Colonic mucosa (tissue), 4 donors: ENCODE measurements around the gene RNASE13. TPM values are rescaled to one million over a fixed set of nuclear protein-coding genes. Genes with fewer than 3 reads are reported as not detected.

Experiments used
- DNase-seq: peaks from one replicate; pipeline ENCODE4 v3.0.0-alpha.2; 2020
- H3K27ac ChIP-seq: fragments of 200-600 bp; one replicate; pipeline ENCODE4 v1.8.0; 2021
- H3K27me3 ChIP-seq: fragments of 200-600 bp; one replicate; pipeline ENCODE4 v1.8.0; 2021
- H3K36me3 ChIP-seq: fragments of 200-600 bp; one replicate; pipeline ENCODE4 v1.8.0; 2021
- H3K4me1 ChIP-seq: fragments of 200-600 bp; one replicate; pipeline ENCODE4 v1.8.0; 2021; ENCODE audit warnings: mild to moderate bottlenecking
- H3K4me3 ChIP-seq: fragments of 200-600 bp; one replicate; pipeline ENCODE4 v1.8.0; 2021
- H3K9ac ChIP-seq, 2 donors: one replicate each; pipeline ENCODE4 v1.7.0; 2013; ENCODE audit warnings: control low read depth in 2 of 2, low read depth in 2 of 2, low read length in 2 of 2
- H3K9me3 ChIP-seq: fragments of 200-600 bp; one replicate; pipeline ENCODE4 v1.8.0; 2021
- CTCF ChIP-seq: fragments of 200-600 bp; IDR thresholded peaks from one replicate; pipeline ENCODE4 v1.8.0; 2022; ENCODE audit warnings: antibody characterized with exemption, mild to moderate bottlenecking
- intact Hi-C: fragments of 100-400 bp; cut with DNase I; formaldehyde crosslinking; loops from one replicate; pipeline ENCODE4 v1.14.1; 2022
- total RNA-seq, 2 donors: library from RNA; stranded (reverse); fragmentation: NEBNext Ultra II Directional in 1 of 2; extraction: Animal tissue kit (Norgen Biotek cat#: 25700) in 1 of 2; gene quantifications; one replicate each; pipeline ENCODE4 v1.2.1, GENCODE V29; 2021
- donor health status: healthy.
- donor health status: DM: no; HTN: no; CAD: no.
- donor health status: DM: no; HTN: no; CAD: no.

The RNASE13 gene
- total RNA-seq, 2 donors from 2014 or later = not detected

- H3K4me1 ChIP-seq = no peaks in the 10 kb centered on the region
- H3K9me3 ChIP-seq = no peaks in the 10 kb centered on the region
- intact Hi-C loops = no loop called here
- no peak overlapping the region for H3K9ac ChIP-seq
- TF ChIP-seq CTCF = no peak
- no peak overlapping the region for H3K27ac ChIP-seq
- H3K27me3 ChIP-seq = no peaks in the 10 kb centered on the region
- DNase-seq = no peak
- H3K4me3 ChIP-seq = no peak overlapping the region
- no peaks in the 10 kb centered on the region for H3K36me3 ChIP-seq
These were observed 14.7 kb upstream of the RNASE13 start for GRCh38 chr14:21049271-21049673.

GRCh38 chr14:21048638-21049037 is 14.0 kb upstream of the RNASE13 start:
- Histone ChIP-seq H3K4me3 (no peak overlapping the region), H3K4me1 (no peaks in the 10 kb centered on the region), H3K27ac (no peak overlapping the region), H3K36me3 (no peaks in the 10 kb centered on the region), H3K9ac (no peak overlapping the region), H3K9me3 (no peaks in the 10 kb centered on the region), H3K27me3 (no peaks in the 10 kb centered on the region)
- TF ChIP-seq CTCF = no peak
- intact Hi-C loops = no loop called here
- DNase-seq = no peak

GRCh38 chr14:21047378-21047781 is 12.8 kb upstream of the RNASE13 start:
- Histone ChIP-seq H3K27ac (no peak overlapping the region), H3K9me3 (no peaks in the 10 kb centered on the region), H3K4me1 (no peaks in the 10 kb centered on the region), H3K9ac (no peak overlapping the region), H3K36me3 (no peaks in the 10 kb centered on the region), H3K4me3 (no peak overlapping the region), H3K27me3 (no peaks in the 10 kb centered on the region)
- intact Hi-C loops = loop anchor here (2.0 kb wide), 1 partner anchor 35 kb away; no protein-coding TSS in a partner anchor
- DNase-seq = no peak
- no peak for TF ChIP-seq CTCF

DNA sequence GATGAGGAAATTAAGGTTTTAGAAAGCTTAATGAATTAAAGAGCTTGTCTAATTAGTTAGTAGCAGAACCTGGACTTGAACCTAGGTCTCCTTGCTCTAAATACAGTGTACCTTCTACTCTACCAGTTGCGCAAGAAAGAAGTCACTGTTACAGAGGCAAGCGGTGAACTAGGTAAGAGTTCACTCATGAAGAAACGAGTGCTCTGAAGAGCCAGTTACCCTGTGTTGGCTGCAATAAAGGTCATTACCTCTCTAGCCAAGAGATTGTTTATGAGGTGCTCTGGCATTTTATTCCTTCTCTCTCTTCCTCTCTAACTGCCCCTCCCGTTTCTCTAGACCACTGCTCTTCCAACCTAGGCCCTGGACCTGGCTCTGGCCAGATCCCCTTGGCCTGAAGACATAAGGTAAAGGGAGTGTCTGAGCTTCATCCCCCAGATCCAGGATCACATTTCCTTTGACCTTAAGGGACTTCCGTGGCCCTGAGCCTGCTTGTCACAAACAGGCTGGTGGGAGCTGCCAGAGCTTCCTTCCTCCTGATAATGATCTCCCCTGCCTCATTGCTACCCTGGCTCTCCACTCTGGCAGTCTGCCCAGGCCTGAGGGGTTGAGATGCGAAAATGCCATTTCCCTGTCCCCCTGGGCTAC is 9.5 kb upstream of the RNASE13 start:
- Histone ChIP-seq H3K4me1 (peaks cover 5% of the 10 kb centered on the region), H3K36me3 (no peaks in the 10 kb centered on the region), H3K9ac (peak overlapping the region in 1 of 2 donors; percentile 16), H3K27ac (peak overlapping the region; percentile 37), H3K4me3 (no peak overlapping the region), H3K27me3 (no peaks in the 10 kb centered on the region), H3K9me3 (no peaks in the 10 kb centered on the region)
- no peak for TF ChIP-seq CTCF
- intact Hi-C loops = no loop called here
- no peak for DNase-seq

DNA sequence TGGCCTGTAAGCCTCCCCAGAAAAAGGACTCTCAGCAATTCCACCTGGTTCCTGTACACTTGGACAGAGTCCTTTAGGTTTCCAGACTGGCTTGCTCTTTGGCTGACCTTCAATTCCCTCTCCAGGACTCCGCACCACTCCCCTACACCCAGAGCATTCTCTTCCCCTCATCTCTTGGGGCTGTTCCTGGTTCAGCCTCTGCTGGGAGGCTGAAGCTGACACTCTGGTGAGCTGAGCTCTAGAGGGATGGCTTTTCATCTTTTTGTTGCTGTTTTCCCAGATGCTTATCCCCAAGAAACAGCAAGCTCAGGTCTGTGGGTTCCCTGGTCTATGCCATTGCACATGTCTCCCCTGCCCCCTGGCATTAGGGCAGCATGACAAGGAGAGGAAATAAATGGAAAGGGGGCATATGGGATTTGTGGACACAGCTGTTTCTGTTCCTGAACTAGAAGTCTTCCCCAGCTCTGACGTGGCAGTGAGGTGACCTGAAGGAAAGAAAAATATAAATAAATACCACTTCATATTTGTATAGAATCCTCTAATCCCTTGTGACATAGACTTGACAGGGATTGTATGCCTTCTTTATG is 8.9 kb upstream of the RNASE13 start:
- Histone ChIP-seq H3K27me3 (no peaks in the 10 kb centered on the region), H3K9me3 (no peaks in the 10 kb centered on the region), H3K4me1 (peaks cover 6% of the 10 kb centered on the region), H3K36me3 (no peaks in the 10 kb centered on the region), H3K27ac (peak overlapping the region; percentile 37), H3K4me3 (no peak overlapping the region), H3K9ac (peak overlapping the region in 1 of 2 donors; percentile 16)
- no peak for TF ChIP-seq CTCF
- intact Hi-C loops = no loop called here
- no peak for DNase-seq
